Left renal cortex interstitium (tissue), 4 donors: ENCODE measurements around the gene TMED1. TPM values are rescaled to one million over a fixed set of nuclear protein-coding genes. Genes with fewer than 3 reads are reported as not detected.
"Not testable (repeated sequence)": the region's sequence is repeated elsewhere in the genome, so short reads cannot be mapped to it uniquely, and the experiment has no call there.

Experiments used
- DNase-seq, 4 donors: peaks; one replicate each; pipeline ENCODE4 v3.0.0-alpha.2; 2013; ENCODE audit warnings: low read depth in 4 of 4, low spot score in 2 of 4, missing footprints in 1 of 4
- polyA plus RNA-seq, 4 donors: library from polyadenylated mRNA; unstranded; fragments of 120-200 nt; gene quantifications; one replicate each; pipeline ENCODE4 v1.2.1, GENCODE V29; 2013; ENCODE audit not compliant: insufficient read length in 4 of 4

TMED1 gene
- polyA plus RNA-seq, 4 donors = 52.3 to 80.3 (median 58.7) TPM

GRCh38 chr19:10863107-10863717 is 27.2 kb upstream of the TMED1 start:
- no peak for DNase-seq

GRCh38 chr19:10862561-10863106 is 26.6 kb upstream of the TMED1 start:
- DNase-seq = no peak

GRCh38 chr19:10861103-10861651 is 25.2 kb upstream of the TMED1 start:
- DNase-seq = no peak

- DNase-seq = no peak
These were observed 22.3 kb upstream of the TMED1 start for GRCh38 chr19:10858204-10858828.

- not testable (repeated sequence) for DNase-seq
These were observed 20.9 kb upstream of the TMED1 start for GRCh38 chr19:10856899-10857298.

- no peak for DNase-seq
These were observed 20.0 kb upstream of the TMED1 start for GRCh38 chr19:10855879-10856522.

GRCh38 chr19:10854350-10855089 is 18.5 kb upstream of the TMED1 start:
- no peak for DNase-seq

- DNase-seq = no peak
These were observed 16.9 kb upstream of the TMED1 start for GRCh38 chr19:10852941-10853340.

- no peak for DNase-seq
These were observed 16.2 kb upstream of the TMED1 start for GRCh38 chr19:10852098-10852800.

GRCh38 chr19:10850631-10851030 is 14.6 kb upstream of the TMED1 start:
- DNase-seq = no peak

GRCh38 chr19:10848230-10848856 is 12.3 kb upstream of the TMED1 start, which contains the start of gene C19orf38:
TSS of gene C19orf38 (plus strand) at chr19:10848415. CDS start at chr19:10848509, 94 bp downstream.
- DNase-seq = no peak

GRCh38 chr19:10846500-10847202 is 10.6 kb upstream of the TMED1 start:
- no peak for DNase-seq

GRCh38 chr19:10842788-10843187 is 6.8 kb upstream of the TMED1 start:
- DNase-seq = no peak

GRCh38 chr19:10839114-10840050 is 3.4 kb upstream of the TMED1 start:
- no peak for DNase-seq

- no peak for DNase-seq
These were observed 2.4 kb upstream of the TMED1 start for GRCh38 chr19:10838377-10838776.

- DNase-seq = not testable (repeated sequence)
These were observed 1.6 kb upstream of the TMED1 start for GRCh38 chr19:10837649-10838048.

- DNase-seq = no peak
These were observed 693 bp upstream of the TMED1 start for GRCh38 chr19:10836479-10837330.
